Lower lobe of right lung (tissue), 2 donors: ENCODE data around the gene CAP2. TPM values are rescaled to one million over a fixed set of nuclear protein-coding genes. Genes with fewer than 3 reads are reported as not detected.
"Not testable (repeated sequence)": the region's sequence is repeated elsewhere in the genome, so short reads cannot be mapped to it uniquely, and the experiment has no call there.

Source experiments
- ATAC-seq, 2 donors: fragments of 200-7000 bp; cut with Tn5 transposase; one replicate each; pipeline ENCODE4 v1.9.1; 2020 to 2022; ENCODE audit warnings: mild to moderate bottlenecking in 2 of 2, moderate library complexity in 2 of 2
- DNase-seq: peaks from one replicate; pipeline ENCODE4 v3.0.0-alpha.2; 2020
- H3K27ac ChIP-seq: fragments of 200-600 bp; one replicate; pipeline ENCODE4 v1.8.0; 2022
- H3K27me3 ChIP-seq: fragments of 200-600 bp; one replicate; pipeline ENCODE4 v1.8.0; 2022; ENCODE audit warnings: low read depth
- H3K36me3 ChIP-seq: fragments of 200-600 bp; one replicate; pipeline ENCODE4 v1.8.0; 2022; ENCODE audit warnings: mild to moderate bottlenecking
- H3K4me1 ChIP-seq: fragments of 200-600 bp; one replicate; pipeline ENCODE4 v1.8.0; 2022
- H3K4me3 ChIP-seq: fragments of 200-600 bp; one replicate; pipeline ENCODE4 v1.8.0; 2022; ENCODE audit warnings: mild to moderate bottlenecking
- H3K9me3 ChIP-seq: fragments of 200-600 bp; one replicate; pipeline ENCODE4 v1.8.0; 2022
- CTCF ChIP-seq: fragments of 200-600 bp; IDR thresholded peaks from one replicate; pipeline ENCODE4 v1.8.0; 2022; ENCODE audit warnings: antibody characterized with exemption, mild to moderate bottlenecking
- intact Hi-C: fragments of 100-400 bp; cut with DNase I; formaldehyde crosslinking; loops from one replicate; pipeline ENCODE4 v1.11.0; 2022
- total RNA-seq: library from RNA; stranded (reverse); fragmentation: NEBNext Ultra II Directional; extraction: Animal tissue kit (Norgen Biotek cat#: 25700); gene quantifications from one replicate; pipeline ENCODE4 v1.2.1, GENCODE V29; 2021
- donor health status: DM: no; HTN: yes; CAD: no; lungs with severe emphysema.

Gene CAP2
- total RNA-seq, 1 donor from 2014 or later: 4.7 TPM

GRCh38 chr6:17525637-17526036 lies 132.2 kb downstream of the CAP2 start:
- no peaks in the 10 kb centered on the region for H3K27me3 ChIP-seq
- intact Hi-C loops: no loop called here
- H3K9me3 ChIP-seq: no peaks in the 10 kb centered on the region
- H3K4me3 ChIP-seq: no peak overlapping the region
- DNase-seq (no peak), ATAC-seq (no peak)
- TF ChIP-seq CTCF: no peak
- no peaks in the 10 kb centered on the region for H3K4me1 ChIP-seq
- H3K36me3 ChIP-seq: no peaks in the 10 kb centered on the region
- H3K27ac ChIP-seq: no peak overlapping the region

- H3K4me1 ChIP-seq: no peaks in the 10 kb centered on the region
- no peak overlapping the region for H3K27ac ChIP-seq
- no peak for ATAC-seq
- no peaks in the 10 kb centered on the region for H3K27me3 ChIP-seq
- no peaks in the 10 kb centered on the region for H3K9me3 ChIP-seq
- no peaks in the 10 kb centered on the region for H3K36me3 ChIP-seq
- H3K4me3 ChIP-seq: no peak overlapping the region
- no peak for TF ChIP-seq CTCF
- no peak for DNase-seq
- intact Hi-C loops: no loop called here
Measured at GRCh38 chr6:17527076-17527475, 133.7 kb downstream of the CAP2 start.

- ATAC-seq: no peak
- Histone ChIP-seq H3K27me3 (no peaks in the 10 kb centered on the region), H3K9me3 (no peaks in the 10 kb centered on the region), H3K27ac (no peak overlapping the region), H3K4me3 (no peak overlapping the region), H3K4me1 (no peaks in the 10 kb centered on the region), H3K36me3 (no peaks in the 10 kb centered on the region)
- intact Hi-C loops: no loop called here
- TF ChIP-seq CTCF: no peak
- no peak for DNase-seq
Measured at GRCh38 chr6:17530321-17530835, 137.0 kb downstream of the CAP2 start.

GRCh38 chr6:17536586-17536985 lies 143.2 kb downstream of the CAP2 start:
- DNase-seq (no peak), ATAC-seq (no peak)
- no peaks in the 10 kb centered on the region for H3K27me3 ChIP-seq
- H3K4me3 ChIP-seq: no peak overlapping the region
- no peak for TF ChIP-seq CTCF
- no peaks in the 10 kb centered on the region for H3K9me3 ChIP-seq
- H3K36me3 ChIP-seq: no peaks in the 10 kb centered on the region
- H3K27ac ChIP-seq: no peak overlapping the region
- H3K4me1 ChIP-seq: no peaks in the 10 kb centered on the region
- intact Hi-C loops: no loop called here

GRCh38 chr6:17542243-17542642 lies 148.8 kb downstream of the CAP2 start:
- H3K9me3 ChIP-seq: no peaks in the 10 kb centered on the region
- ATAC-seq (no peak), DNase-seq (no peak)
- H3K27ac ChIP-seq: no peak overlapping the region
- TF ChIP-seq CTCF: no peak
- H3K27me3 ChIP-seq: no peaks in the 10 kb centered on the region
- H3K4me3 ChIP-seq: no peak overlapping the region
- H3K4me1 ChIP-seq: no peaks in the 10 kb centered on the region
- intact Hi-C loops: no loop called here
- H3K36me3 ChIP-seq: no peaks in the 10 kb centered on the region

- intact Hi-C loops, H3K4me1 ChIP-seq, ATAC-seq, H3K4me3 ChIP-seq, H3K36me3 ChIP-seq, H3K27ac ChIP-seq, H3K27me3 ChIP-seq, H3K9me3 ChIP-seq, DNase-seq: not testable (repeated sequence)
Measured at GRCh38 chr6:17545681-17546080, 152.3 kb downstream of the CAP2 start.
